ENCODE results near the gene RASGRP3. TPM values are rescaled to one million over a fixed set of nuclear protein-coding genes. Genes with fewer than 3 reads are reported as not detected.

The RASGRP3 gene
- total RNA-seq, 3 donors from 2014 or later: 9.3 to 23.9 (median 13.1) TPM

DNA sequence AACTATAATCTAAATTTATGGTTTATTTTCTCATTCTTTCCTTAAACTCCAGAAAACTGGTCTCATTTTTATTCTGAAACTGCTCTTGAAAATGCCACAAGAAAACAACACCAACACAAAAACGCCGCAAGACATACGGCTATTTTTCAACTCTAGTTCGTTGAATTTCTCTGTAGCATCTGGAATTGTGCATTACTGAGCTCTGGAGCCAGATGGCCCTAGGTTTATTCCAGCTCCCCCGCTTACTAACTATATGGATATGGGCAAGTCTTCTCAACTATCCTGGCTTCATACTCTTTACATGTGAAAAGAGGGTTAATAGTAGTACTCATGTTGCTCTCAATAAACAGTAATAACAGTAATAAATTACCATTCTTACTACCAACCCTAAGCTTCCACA is 102.8 kb downstream of the RASGRP3 start:
- no peaks in the 10 kb centered on the region for H3K36me3 ChIP-seq

DNA sequence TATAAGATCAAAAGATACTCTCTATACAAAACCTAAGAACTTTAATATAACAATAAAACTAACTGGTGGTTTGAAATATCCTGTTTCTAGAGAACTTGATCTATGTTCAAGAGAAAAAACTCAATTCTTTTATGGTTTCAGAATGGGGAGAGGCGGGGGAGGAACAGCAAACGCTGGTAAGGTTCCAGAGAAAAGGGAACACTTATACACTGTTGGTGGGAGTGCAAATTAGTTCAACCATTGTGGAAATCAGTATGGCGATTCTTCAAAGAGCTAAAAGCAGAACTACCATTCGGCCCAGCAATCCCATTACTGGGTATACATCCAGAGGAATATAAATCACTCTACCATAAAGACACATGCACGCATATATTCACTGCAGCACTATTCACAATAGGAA is 105.4 kb downstream of the RASGRP3 start:
- Histone ChIP-seq H3K27me3 (no peaks in the 10 kb centered on the region), H3K9me3 (no peaks in the 10 kb centered on the region), H3K4me3 (no peak overlapping the region), H3K27ac (no peak overlapping the region), H3K36me3 (peaks cover 4% of the 10 kb centered on the region), H3K4me1 (no peaks in the 10 kb centered on the region)
- intact Hi-C loops (cut with DNase I; ENCODE audit: low total_unique reads): no loop called here
- TF ChIP-seq, protein P1, sequence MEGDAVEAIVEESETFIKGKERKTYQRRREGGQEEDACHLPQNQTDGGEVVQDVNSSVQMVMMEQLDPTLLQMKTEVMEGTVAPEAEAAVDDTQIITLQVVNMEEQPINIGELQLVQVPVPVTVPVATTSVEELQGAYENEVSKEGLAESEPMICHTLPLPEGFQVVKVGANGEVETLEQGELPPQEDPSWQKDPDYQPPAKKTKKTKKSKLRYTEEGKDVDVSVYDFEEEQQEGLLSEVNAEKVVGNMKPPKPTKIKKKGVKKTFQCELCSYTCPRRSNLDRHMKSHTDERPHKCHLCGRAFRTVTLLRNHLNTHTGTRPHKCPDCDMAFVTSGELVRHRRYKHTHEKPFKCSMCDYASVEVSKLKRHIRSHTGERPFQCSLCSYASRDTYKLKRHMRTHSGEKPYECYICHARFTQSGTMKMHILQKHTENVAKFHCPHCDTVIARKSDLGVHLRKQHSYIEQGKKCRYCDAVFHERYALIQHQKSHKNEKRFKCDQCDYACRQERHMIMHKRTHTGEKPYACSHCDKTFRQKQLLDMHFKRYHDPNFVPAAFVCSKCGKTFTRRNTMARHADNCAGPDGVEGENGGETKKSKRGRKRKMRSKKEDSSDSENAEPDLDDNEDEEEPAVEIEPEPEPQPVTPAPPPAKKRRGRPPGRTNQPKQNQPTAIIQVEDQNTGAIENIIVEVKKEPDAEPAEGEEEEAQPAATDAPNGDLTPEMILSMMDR (IDR thresholded peaks at IDR 0.05): no peak
- TF ChIP-seq POLR2AphosphoS5 (IDR thresholded peaks at IDR 0.05) (no peak), POLR2A (IDR thresholded peaks at IDR 0.05) (no peak)
- no peak for DNase-seq (ENCODE audit: low spot score in 2 of 2)

More for the DNA sequence above, 102.8 kb downstream of the RASGRP3 start:
- H3K4me3 ChIP-seq: no peak overlapping the region
- no peaks in the 10 kb centered on the region for H3K27me3 ChIP-seq
- no peaks in the 10 kb centered on the region for H3K4me1 ChIP-seq
- no peak for DNase-seq (ENCODE audit: low spot score in 2 of 2)
- no peaks in the 10 kb centered on the region for H3K9me3 ChIP-seq
- H3K27ac ChIP-seq: no peak overlapping the region
- intact Hi-C loops (cut with DNase I; ENCODE audit: low total_unique reads): no loop called here
- TF ChIP-seq, protein P1 (IDR thresholded peaks at IDR 0.05): no peak
- TF ChIP-seq POLR2AphosphoS5 (IDR thresholded peaks at IDR 0.05) (no peak), POLR2A (IDR thresholded peaks at IDR 0.05) (no peak)

DNA sequence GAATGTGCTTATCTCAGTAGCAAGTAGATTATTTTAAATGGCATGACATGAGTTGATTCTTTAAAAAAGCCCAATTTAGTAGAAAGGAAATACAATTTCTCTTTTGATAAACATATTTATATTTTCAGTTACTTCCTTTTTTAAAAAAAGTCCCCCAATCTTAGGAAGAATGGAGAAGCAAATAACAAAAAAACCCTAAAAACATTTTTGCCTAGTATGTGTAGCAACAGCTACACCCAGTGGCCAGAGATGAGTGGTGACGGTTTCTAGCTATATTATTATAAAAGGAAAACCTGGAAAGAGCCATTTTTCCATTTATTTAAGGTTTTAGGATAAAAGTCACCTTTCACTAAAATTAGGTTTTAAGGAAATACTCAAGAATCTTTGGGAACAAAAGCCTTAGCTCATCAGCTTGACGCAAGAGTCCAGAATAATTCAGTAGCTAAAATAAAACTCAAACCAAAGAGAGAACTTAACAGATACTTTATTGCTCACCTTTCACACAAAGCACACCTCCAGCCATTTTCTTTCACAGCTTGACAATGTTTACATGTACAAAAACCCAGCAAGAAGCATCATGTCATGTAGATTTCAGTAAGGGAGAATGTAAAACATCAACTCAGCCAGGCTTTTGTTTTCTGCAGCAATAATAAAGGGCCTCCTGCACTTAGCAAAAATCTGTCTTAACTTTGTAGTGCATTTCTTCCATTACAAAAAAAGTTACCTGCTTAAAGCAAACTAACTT is 106.9 kb downstream of the RASGRP3 start:
- peaks cover 4% of the 10 kb centered on the region for H3K36me3 ChIP-seq
- no peaks in the 10 kb centered on the region for H3K4me1 ChIP-seq
- DNase-seq (ENCODE audit: low spot score in 2 of 2): no peak
- H3K27me3 ChIP-seq: no peaks in the 10 kb centered on the region
- no peak overlapping the region for H3K4me3 ChIP-seq
- H3K27ac ChIP-seq: no peak overlapping the region
- H3K9me3 ChIP-seq: no peaks in the 10 kb centered on the region
- intact Hi-C loops (cut with DNase I; ENCODE audit: low total_unique reads): no loop called here
- TF ChIP-seq POLR2A (IDR thresholded peaks at IDR 0.05) (no peak), POLR2AphosphoS5 (IDR thresholded peaks at IDR 0.05) (no peak)
- TF ChIP-seq, protein P1 (IDR thresholded peaks at IDR 0.05): peak; percentile 38 to 81 (median 74)

DNA sequence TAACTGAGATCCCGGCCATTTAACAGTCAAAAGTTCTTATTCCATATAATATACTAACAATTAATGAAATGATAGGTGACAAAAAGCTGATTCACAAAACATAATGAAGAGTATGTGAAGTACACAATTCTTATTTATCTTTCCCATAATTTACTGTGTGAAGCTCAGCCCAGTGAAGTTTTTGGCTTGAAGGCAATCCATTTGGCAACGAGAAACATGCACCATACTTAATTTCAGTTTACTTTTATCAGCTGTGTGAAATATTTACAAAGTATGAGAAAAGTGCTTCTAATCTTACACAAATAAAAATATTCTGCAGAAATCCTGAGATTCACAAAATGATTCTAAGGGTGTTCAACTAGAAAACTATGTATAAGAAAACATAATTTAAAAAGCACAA is 110.3 kb downstream of the RASGRP3 start:
- no peak overlapping the region for H3K27ac ChIP-seq
- DNase-seq (ENCODE audit: low spot score in 2 of 2): no peak
- H3K27me3 ChIP-seq: no peaks in the 10 kb centered on the region
- H3K4me1 ChIP-seq: peaks cover 0 to 2% of the 10 kb centered on the region in 2 donors
- no peak for TF ChIP-seq POLR2A (IDR thresholded peaks at IDR 0.05)
- TF ChIP-seq, protein P1 (IDR thresholded peaks at IDR 0.05): no peak
- TF ChIP-seq POLR2AphosphoS5 (IDR thresholded peaks at IDR 0.05): no peak
- intact Hi-C loops (cut with DNase I; ENCODE audit: low total_unique reads): no loop called here
- peaks cover 4% of the 10 kb centered on the region for H3K36me3 ChIP-seq
- no peak overlapping the region for H3K4me3 ChIP-seq
- no peaks in the 10 kb centered on the region for H3K9me3 ChIP-seq

DNA sequence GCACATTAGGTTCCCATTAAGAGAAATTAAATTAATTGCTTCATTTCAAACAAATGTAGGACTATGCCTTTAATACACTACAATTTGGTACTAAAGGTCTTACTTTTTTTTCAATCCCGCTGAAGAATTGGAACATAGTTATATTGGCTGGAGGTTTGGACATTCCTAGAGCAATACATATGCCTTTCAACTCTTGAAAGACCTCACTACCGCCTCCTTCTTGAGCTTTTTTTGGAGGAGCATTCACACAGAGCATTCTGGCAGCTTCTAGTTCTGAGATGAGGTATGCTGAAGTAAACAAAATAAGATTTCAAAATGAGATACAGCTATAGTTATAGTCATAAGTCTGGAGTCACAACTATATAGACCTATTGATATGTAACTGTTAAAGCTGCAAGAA is 111.8 kb downstream of the RASGRP3 start:
- Histone ChIP-seq H3K4me3 (no peak overlapping the region), H3K9me3 (no peaks in the 10 kb centered on the region), H3K27me3 (no peaks in the 10 kb centered on the region), H3K27ac (no peak overlapping the region), H3K36me3 (peaks cover 4% of the 10 kb centered on the region), H3K4me1 (peaks cover 0 to 2% of the 10 kb centered on the region in 2 donors)
- intact Hi-C loops (cut with DNase I; ENCODE audit: low total_unique reads): no loop called here
- no peak for TF ChIP-seq POLR2A (IDR thresholded peaks at IDR 0.05)
- TF ChIP-seq POLR2AphosphoS5 (IDR thresholded peaks at IDR 0.05): no peak
- TF ChIP-seq, protein P1 (IDR thresholded peaks at IDR 0.05): no peak
- DNase-seq (ENCODE audit: low spot score in 2 of 2): no peak
